HepG2 (cell line): ENCODE measurements around the gene AJM1. TPM values are rescaled to one million over a fixed set of nuclear protein-coding genes. Genes with fewer than 3 reads are reported as not detected.
A peak's percentile ranks its signal among the peaks of the same experiment; 100 is the strongest.

Experiments
- ATF7-NPFF ChIP-seq: sonication (generic); formaldehyde crosslinking; IDR thresholded peaks from 2 replicates; pipeline ENCODE4 v1.8.1; 2023; ENCODE audit warnings: mild to moderate bottlenecking, low read depth, missing genetic modification reagents, moderate library complexity
- DRAP1 ChIP-seq: IDR thresholded peaks from 2 replicates; pipeline ENCODE4 v1.6.1; 2016; ENCODE audit warnings: missing genetic modification reagents, missing compliant biosample characterization
- FOXA3 ChIP-seq: IDR thresholded peaks from 2 replicates; pipeline ENCODE4 v1.6.1; 2016; ENCODE audit warnings: missing genetic modification reagents, missing compliant biosample characterization
- FOXK1 ChIP-seq: sonication (generic); formaldehyde crosslinking; IDR thresholded peaks from 2 replicates; pipeline ENCODE4 v1.4.0; 2020; ENCODE audit warnings: low read depth, missing genetic modification reagents, borderline replicate concordance
- GATAD1 ChIP-seq: IDR thresholded peaks from 2 replicates; pipeline ENCODE4 v1.6.1; 2016; ENCODE audit warnings: missing genetic modification reagents, missing compliant biosample characterization
- HNRNPLL ChIP-seq: fragments of 200-400 bp; formaldehyde crosslinking; IDR thresholded peaks from 2 replicates; pipeline ENCODE4 v1.6.1; 2017; ENCODE audit warnings: mild to moderate bottlenecking, low read depth, low read length; ENCODE audit not compliant: poor library complexity, severe bottlenecking
- MAFF ChIP-seq: IDR thresholded peaks from 2 replicates; pipeline ENCODE4 v1.6.1; 2011; ENCODE audit warnings: low read depth, low read length, improper control_type of control experiment
- MYNN ChIP-seq: sonication (generic); formaldehyde crosslinking; IDR thresholded peaks from 2 replicates; pipeline ENCODE4 v1.4.0; 2020; ENCODE audit warnings: mild to moderate bottlenecking, low read depth, missing genetic modification reagents
- MZF1 ChIP-seq: sonication (generic); formaldehyde crosslinking; IDR thresholded peaks from 2 replicates; pipeline ENCODE4 v1.8.1; 2023; ENCODE audit warnings: mild to moderate bottlenecking, missing genetic modification reagents, borderline replicate concordance
- NR1H2 ChIP-seq: sonication (generic); formaldehyde crosslinking; IDR thresholded peaks from 2 replicates; pipeline ENCODE4 v1.8.1; 2022; ENCODE audit warnings: low read depth, missing genetic modification reagents, borderline replicate concordance
- PITX1 ChIP-seq: sonication (generic); formaldehyde crosslinking; IDR thresholded peaks from 2 replicates; pipeline ENCODE4 v1.5.1; 2020; ENCODE audit warnings: mild to moderate bottlenecking, missing genetic modification reagents
- POGZ ChIP-seq: sonication (generic); formaldehyde crosslinking; IDR thresholded peaks from 2 replicates; pipeline ENCODE4 v1.4.0; 2020; ENCODE audit warnings: mild to moderate bottlenecking, missing genetic modification reagents
- POLR2AphosphoS5 ChIP-seq: IDR thresholded peaks from 2 replicates; pipeline ENCODE4 v1.6.1; 2012; ENCODE audit warnings: low read depth, low read length
- RAD21 ChIP-seq: fragments of 450-650 bp; formaldehyde crosslinking; IDR thresholded peaks from 2 replicates; pipeline ENCODE4 v1.5.0; 2020; ENCODE audit warnings: mild to moderate bottlenecking
- RBFOX2 ChIP-seq: fragments of 200-400 bp; formaldehyde crosslinking; IDR thresholded peaks from 2 replicates; pipeline ENCODE4 v1.6.1; 2017; ENCODE audit warnings: low read depth, mild to moderate bottlenecking, low read length
- RELA ChIP-seq: sonication (generic); formaldehyde crosslinking; IDR thresholded peaks from 2 replicates; pipeline ENCODE4 v1.4.0; 2020; ENCODE audit warnings: missing genetic modification reagents
- RFXAP ChIP-seq: sonication (generic); formaldehyde crosslinking; IDR thresholded peaks from 2 replicates; pipeline ENCODE4 v1.4.0; 2020; ENCODE audit warnings: missing genetic modification reagents, borderline replicate concordance
- SMYD3 ChIP-seq: sonication (generic); formaldehyde crosslinking; IDR thresholded peaks from 2 replicates; pipeline ENCODE4 v1.8.1; 2023; ENCODE audit warnings: mild to moderate bottlenecking, missing genetic modification reagents
- THAP11 ChIP-seq: IDR thresholded peaks from 2 replicates; pipeline ENCODE4 v1.6.1; 2016; ENCODE audit warnings: missing biosample characterization, missing genetic modification reagents
- ZBTB2 ChIP-seq: sonication (generic); formaldehyde crosslinking; IDR thresholded peaks from 2 replicates; pipeline ENCODE4 v1.8.0; 2022; ENCODE audit warnings: low read depth, missing genetic modification reagents
- ZBTB7B ChIP-seq: sonication (generic); formaldehyde crosslinking; IDR thresholded peaks from 2 replicates; pipeline ENCODE4 v1.4.0; 2020; ENCODE audit warnings: missing genetic modification reagents
- ZFX ChIP-seq: sonication (generic); formaldehyde crosslinking; IDR thresholded peaks from 2 replicates; pipeline ENCODE4 v1.4.0; 2020; ENCODE audit warnings: mild to moderate bottlenecking, low read depth, missing genetic modification reagents, moderate library complexity
- ZGPAT ChIP-seq: IDR thresholded peaks from 2 replicates; pipeline ENCODE4 v1.6.1; 2016; ENCODE audit warnings: mild to moderate bottlenecking
- ZNF274 ChIP-seq: sonication (generic); formaldehyde crosslinking; IDR thresholded peaks from 2 replicates; pipeline ENCODE4 v1.5.1; 2020; ENCODE audit warnings: mild to moderate bottlenecking, missing genetic modification reagents
- ZNF431 ChIP-seq: sonication (generic); formaldehyde crosslinking; IDR thresholded peaks from 2 replicates; pipeline ENCODE4 v1.9.0; 2022; ENCODE audit warnings: missing genetic modification reagents, low read depth, mild to moderate bottlenecking, borderline replicate concordance
- ZNF563 ChIP-seq: sonication (generic); formaldehyde crosslinking; IDR thresholded peaks from 2 replicates; pipeline ENCODE4 v1.8.0; 2022; ENCODE audit warnings: mild to moderate bottlenecking, moderate library complexity, missing genetic modification reagents
- ZNF75D ChIP-seq: sonication (generic); formaldehyde crosslinking; IDR thresholded peaks from 2 replicates; pipeline ENCODE4 v1.8.1; 2023; ENCODE audit warnings: missing genetic modification reagents, mild to moderate bottlenecking, borderline replicate concordance
- polyA plus RNA-seq, 8 experiments: library from polyadenylated mRNA; depleted of rRNA in 3 of 8; stranded (reverse) in 7 of 8; unstranded in 1 of 8; fragments of >200 nt; fragmentation: Illumina TruSeq in 4 of 8; extraction: Trizol in 4 of 8; gene quantifications; 2 replicates each; pipeline versions ENCODE4 v1.2.1 to v1.2.3, GENCODE V29; 2011 to 2016; ENCODE audit warnings: low read depth in 4 of 8, missing spikeins in 1 of 8, mixed read lengths in 1 of 8; ENCODE audit not compliant: insufficient read depth in 1 of 8
- total RNA-seq, 5 experiments: library from RNA; depleted of rRNA; stranded (reverse); fragments of >200 nt; fragmentation: Illumina TruSeq; extraction: Trizol; gene quantifications; 2 replicates each; pipeline ENCODE4 v1.2.3, GENCODE V29; 2016; ENCODE audit warnings: low read depth in 1 of 5

AJM1 gene
- total and polyA plus RNA-seq, 2 of the 13 experiments (the other 11 are each of a cell fraction or from before 2014, with no cell fraction given): 1.1 to 1.2 TPM

- TF ChIP-seq PITX1 (CRISPR knock-in tag) (peak; percentile 25; the same call in 1 of the 2 replicates), ZBTB7B (peak; percentile 56), ZNF274 (peak; percentile 71; the same call in 1 of the 2 replicates), HNRNPLL (peak; percentile 58), ZNF431 (peak; percentile 60; the same call in 1 of the 2 replicates), ZNF563 (CRISPR knock-in tag) (peak; percentile 35; the same call in 1 of the 2 replicates), ZGPAT (CRISPR knock-in tag) (peak; percentile 58; the same call in 1 of the 2 replicates), MAFF (0 out of 2 replicates have a peak, but pooled peaks have one; percentile 1), MZF1 (CRISPR knock-in tag) (no peak), GATAD1 (CRISPR knock-in tag) (peak; percentile 76), DRAP1 (CRISPR knock-in tag) (peak; percentile 95), ATF7-NPFF (CRISPR knock-in tag) (peak; percentile 60; the same call in 1 of the 2 replicates), ZBTB2 (CRISPR knock-in tag) (peak; percentile 69), ZNF75D (no peak), POLR2AphosphoS5 (peak; percentile 70), FOXA3 (CRISPR knock-in tag) (0 out of 2 replicates have a peak, but pooled peaks have one; percentile 28), POGZ (peak; percentile 44; the same call in 1 of the 2 replicates), RBFOX2 (peak; percentile 89), RELA (CRISPR knock-in tag) (peak; percentile 81; the same call in 1 of the 2 replicates), RFXAP (peak; percentile 73), MYNN (peak; percentile 46; the same call in 1 of the 2 replicates), SMYD3 (CRISPR knock-in tag) (peak; percentile 59; the same call in 1 of the 2 replicates), ZFX (CRISPR knock-in tag) (0 out of 2 replicates have a peak, but pooled peaks have one; percentile 5), THAP11 (CRISPR knock-in tag) (peak; percentile 80), RAD21 (peak; percentile 13; the same call in 1 of the 2 replicates), NR1H2 (CRISPR knock-in tag) (no peak), FOXK1 (CRISPR knock-in tag) (peak; percentile 82)
Measured at GRCh38 chr9:136849038-136849959, 7.0 kb downstream of the AJM1 start, which contains the start of gene PHPT1 (continued).
